ELF-1 (cell line): ENCODE measurements around the gene PPP2R2C.

ENCODE experiments used
- DNase-seq: peaks from one replicate; pipeline ENCODE4 v3.0.0-alpha.2; 2016; ENCODE audit warnings: low read depth, low spot score

PPP2R2C gene

GRCh38 chr4:6469898-6470501 lies 2.4 kb downstream of the PPP2R2C start:
- DNase-seq: no peak

GRCh38 chr4:6469144-6469543 lies 3.3 kb downstream of the PPP2R2C start:
- DNase-seq: no peak

GRCh38 chr4:6468376-6468775 lies 4.0 kb downstream of the PPP2R2C start:
- DNase-seq: no peak

DNA sequence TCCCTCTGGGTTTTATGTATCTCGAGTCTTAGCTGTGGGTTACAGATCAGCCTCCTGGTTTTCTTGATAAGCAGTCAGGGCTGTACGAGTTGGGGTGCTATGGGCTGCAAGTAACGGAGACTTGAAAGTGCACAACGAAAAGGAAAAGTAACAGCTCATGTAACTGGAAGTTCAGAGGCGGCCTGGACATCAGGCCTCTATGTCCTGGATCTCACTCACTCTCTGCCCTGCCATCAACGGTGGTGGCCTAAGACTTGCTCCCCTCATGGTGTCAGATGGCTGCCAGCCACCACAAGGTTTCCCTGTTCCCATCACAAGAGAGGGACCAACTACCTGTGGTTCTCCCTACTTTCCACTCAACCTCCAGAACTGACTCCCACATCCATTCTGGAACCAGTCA lies 4.8 kb downstream of the PPP2R2C start:
- DNase-seq: no peak

DNA sequence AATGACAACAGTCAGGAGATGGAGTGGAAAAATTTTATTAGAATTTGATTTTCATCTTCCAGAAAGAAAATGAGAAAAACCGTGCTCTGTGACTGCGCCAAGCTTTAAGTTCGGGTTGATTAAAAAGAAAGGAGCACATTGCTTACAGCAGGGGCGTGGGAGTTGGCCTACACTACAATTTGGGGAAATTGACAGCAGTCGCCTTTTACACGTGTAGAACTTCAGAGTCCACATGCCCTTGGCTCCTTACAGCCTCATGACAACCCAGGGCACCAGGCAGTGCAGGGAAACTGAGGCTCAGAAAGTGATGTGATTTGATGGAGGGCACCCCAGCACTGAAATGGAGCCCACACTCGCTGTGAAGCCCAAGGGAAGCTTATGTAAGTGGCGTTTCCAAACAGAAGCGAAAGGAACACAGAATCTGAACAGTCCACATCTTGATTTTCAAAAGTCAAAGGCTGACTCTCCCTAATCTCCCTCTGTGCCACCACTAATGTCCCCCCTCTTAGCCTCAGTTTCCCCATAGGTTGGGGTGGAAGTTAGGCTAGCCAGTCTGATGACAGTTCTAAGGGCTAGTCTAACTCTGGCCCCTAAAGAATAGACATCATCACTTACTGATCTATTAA lies 5.5 kb downstream of the PPP2R2C start:
- no peak for DNase-seq

DNA sequence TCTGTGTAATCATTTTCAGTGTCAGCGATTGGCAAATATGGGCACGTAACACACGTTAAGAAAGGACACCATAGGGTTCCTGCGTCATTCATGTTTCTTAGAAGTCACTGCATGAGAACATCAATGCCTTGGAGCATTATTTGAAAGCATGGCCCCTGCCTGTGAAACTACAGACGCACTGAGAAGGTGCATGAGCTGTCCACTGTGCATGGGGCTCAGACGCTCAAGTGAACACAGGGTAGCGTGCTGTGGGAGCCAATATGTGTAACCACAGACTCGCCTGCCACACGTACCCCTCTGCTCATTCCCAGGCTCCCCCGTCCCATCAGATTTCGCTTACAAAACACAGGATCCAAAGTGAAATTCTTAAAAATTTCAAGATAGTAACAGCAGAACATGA lies 6.5 kb downstream of the PPP2R2C start:
- no peak for DNase-seq

GRCh38 chr4:6464842-6465588 lies 7.4 kb downstream of the PPP2R2C start:
- DNase-seq: no peak

GRCh38 chr4:6463311-6464289 lies 8.8 kb downstream of the PPP2R2C start:
- no peak for DNase-seq

- no peak for DNase-seq
These were observed 10.9 kb downstream of the PPP2R2C start for GRCh38 chr4:6461301-6462165.

DNA sequence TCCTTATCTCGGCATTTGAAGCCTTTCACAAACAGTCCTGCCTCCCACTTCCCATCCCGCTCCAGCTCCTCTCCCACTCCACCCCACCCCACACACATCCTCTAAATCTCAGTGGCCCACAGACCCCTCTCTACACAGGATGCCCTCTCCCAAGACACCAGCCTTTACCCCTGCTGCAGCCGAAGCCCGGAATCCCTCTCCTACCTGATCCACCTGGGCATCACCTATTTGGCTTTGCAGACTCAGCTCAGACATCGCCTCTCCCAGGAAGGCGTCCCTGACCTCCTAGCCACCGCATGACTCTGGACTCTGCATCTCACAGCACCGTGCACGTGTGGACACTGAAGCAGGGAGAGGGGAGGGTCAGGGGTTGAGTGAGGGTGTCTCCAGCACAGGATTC lies 11.5 kb downstream of the PPP2R2C start:
- DNase-seq: no peak

DNA sequence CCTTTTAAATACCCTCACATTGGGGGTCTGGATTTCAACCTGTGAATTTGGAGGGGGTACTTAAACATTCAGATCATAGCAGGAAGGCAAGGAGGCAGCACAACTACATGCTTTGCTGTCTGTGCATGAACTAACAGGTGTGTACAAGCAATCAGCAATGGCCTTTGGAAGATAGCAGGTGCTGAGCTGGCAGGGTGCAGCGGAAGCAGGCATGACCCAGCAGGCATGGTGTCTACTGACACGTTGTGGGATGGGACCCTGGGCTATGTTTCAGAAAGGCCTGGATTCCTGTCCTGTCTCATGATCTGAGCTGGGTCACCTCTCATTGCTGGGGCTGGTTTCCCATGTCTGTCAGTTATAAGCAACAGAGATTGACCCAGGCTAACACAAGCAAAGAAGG lies 13.9 kb downstream of the PPP2R2C start:
- no peak for DNase-seq

DNA sequence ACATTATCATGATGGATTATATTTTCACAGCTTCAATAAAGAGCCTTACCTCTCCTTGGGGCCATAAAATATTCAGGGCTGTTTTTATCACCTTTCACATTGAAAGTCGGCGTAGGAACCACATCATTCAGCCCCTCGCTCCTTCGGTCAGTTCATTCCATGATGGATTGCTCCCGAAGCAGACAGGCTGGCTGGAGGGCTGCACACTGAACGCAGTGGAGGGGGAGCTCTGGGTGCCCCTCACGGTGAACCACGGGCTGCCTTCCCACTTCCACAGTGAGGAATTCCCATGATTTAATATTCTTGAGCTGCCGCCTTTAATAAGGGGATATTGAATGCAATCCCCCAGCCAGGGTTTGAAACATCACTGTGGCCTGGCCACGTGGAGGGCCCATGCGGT lies 16.0 kb downstream of the PPP2R2C start:
- no peak for DNase-seq

GRCh38 chr4:6454112-6454910 lies 18.1 kb downstream of the PPP2R2C start:
- DNase-seq: no peak

DNA sequence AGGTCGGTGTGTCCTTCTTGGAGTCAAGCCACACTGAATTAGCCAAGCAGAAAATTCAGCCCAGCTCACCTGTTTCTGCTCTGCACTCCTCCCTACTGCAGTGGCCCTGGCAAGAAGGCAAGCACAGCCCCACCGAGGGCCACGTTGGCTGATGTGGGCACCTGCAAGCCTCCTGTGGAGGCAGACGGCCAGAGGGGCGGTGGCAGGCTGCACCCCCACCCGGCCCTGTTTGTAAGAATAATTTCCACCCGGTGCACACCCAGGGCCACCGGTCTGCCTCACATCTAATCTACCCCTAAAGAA lies 18.8 kb downstream of the PPP2R2C start:
- DNase-seq: no peak

- DNase-seq: no peak
These were observed 19.3 kb downstream of the PPP2R2C start for GRCh38 chr4:6452897-6453687.

GRCh38 chr4:6452116-6452896 lies 20.1 kb downstream of the PPP2R2C start:
- no peak for DNase-seq

- no peak for DNase-seq
These were observed 21.1 kb downstream of the PPP2R2C start for GRCh38 chr4:6451309-6451708.

GRCh38 chr4:6450709-6451108 lies 21.7 kb downstream of the PPP2R2C start:
- DNase-seq: no peak
